ENCODE data around the gene PHF20.

Gene PHF20

GRCh38 chr20:35823147-35823546 is 51.3 kb downstream of the PHF20 start:
- Histone ChIP-seq H3K79me1 (ENCODE audit: low read length) (peaks cover 2% of the 10 kb centered on the region), H3K4ac (ENCODE audit: low read depth, low read length) (no peak overlapping the region), H3K23ac (ENCODE audit: low read length) (no peak overlapping the region), H3K79me2 (ENCODE audit: control insufficient read depth, insufficient read depth, low read length, poor library complexity) (no peaks in the 10 kb centered on the region), H3K9ac (ENCODE audit: low read length) (no peak overlapping the region), H2BK12ac (ENCODE audit: low read length) (no peak overlapping the region), H3K27me3 (ENCODE audit: insufficient read depth, low read length) (no peaks in the 10 kb centered on the region), H3K18ac (ENCODE audit: low read length) (no peak overlapping the region), H2BK5ac (ENCODE audit: low read depth, low read length, poor library complexity) (no peak overlapping the region), H3K9me3 (ENCODE audit: insufficient read depth, low read depth, low read length) (no peaks in the 10 kb centered on the region), H3K14ac (ENCODE audit: low read length) (no peak overlapping the region), H3K4me2 (ENCODE audit: low read length) (no peak overlapping the region), H4K12ac (ENCODE audit: low read depth, low read length) (no peak overlapping the region), H4K8ac (ENCODE audit: low read depth, low read length) (no peak overlapping the region), H2AK5ac (ENCODE audit: low read length) (no peak overlapping the region), H3K27ac (ENCODE audit: low read depth, low read length) (no peak overlapping the region), H2AFZ (ENCODE audit: insufficient read depth, low read length, poor library complexity) (no peak overlapping the region), H4K91ac (ENCODE audit: low read depth, low read length) (no peak overlapping the region), H2BK120ac (ENCODE audit: insufficient read depth, low read length, poor library complexity) (no peak overlapping the region), H3K4me1 (ENCODE audit: control insufficient read depth in 1 of 2, insufficient read depth in 2 of 2, low read length in 2 of 2) (peaks cover 8 to 9% of the 10 kb centered on the region in 2 experiments), H3K4me3 (ENCODE audit: low read depth, low read length) (no peak overlapping the region), H3K36me3 (ENCODE audit: control insufficient read depth in 1 of 2, insufficient read depth in 2 of 2, low read length in 2 of 2) (peaks cover 1 to 4% of the 10 kb centered on the region in 2 experiments)
- WGBS (ENCODE audit: extremely low coverage, insufficient coverage, insufficient read length), result no CpG with 5 or more reads among the region's 6 CpGs
- DNase-seq, result peak in 1 of 2 donors; percentile 5

GRCh38 chr20:35823937-35824336 is 52.1 kb downstream of the PHF20 start:
- H3K14ac ChIP-seq (ENCODE audit: low read length), result no peak overlapping the region
- H3K27me3 ChIP-seq (ENCODE audit: insufficient read depth, low read length), result no peaks in the 10 kb centered on the region
- H2BK5ac ChIP-seq (ENCODE audit: low read depth, low read length, poor library complexity), result no peak overlapping the region
- no peak overlapping the region for H3K4me2 ChIP-seq (ENCODE audit: low read length)
- no CpG with 5 or more reads among the region's 2 CpGs for WGBS (ENCODE audit: extremely low coverage, insufficient coverage, insufficient read length)
- no peak overlapping the region for H3K4me3 ChIP-seq (ENCODE audit: low read depth, low read length)
- H3K9me3 ChIP-seq (ENCODE audit: insufficient read depth, low read depth, low read length), result no peaks in the 10 kb centered on the region
- H3K4ac ChIP-seq (ENCODE audit: low read depth, low read length), result no peak overlapping the region
- DNase-seq, result peak in 1 of 2 donors; percentile 41
- peaks cover 1% of the 10 kb centered on the region in 2 experiments for H3K36me3 ChIP-seq (ENCODE audit: control insufficient read depth in 1 of 2, insufficient read depth in 2 of 2, low read length in 2 of 2)
- no peak overlapping the region for H2AFZ ChIP-seq (ENCODE audit: insufficient read depth, low read length, poor library complexity)
- H4K91ac ChIP-seq (ENCODE audit: low read depth, low read length), result no peak overlapping the region
- H2BK120ac ChIP-seq (ENCODE audit: insufficient read depth, low read length, poor library complexity), result no peak overlapping the region
- H2AK5ac ChIP-seq (ENCODE audit: low read length), result no peak overlapping the region
- no peak overlapping the region for H2BK12ac ChIP-seq (ENCODE audit: low read length)
- no peak overlapping the region for H3K9ac ChIP-seq (ENCODE audit: low read length)
- H3K4me1 ChIP-seq (ENCODE audit: control insufficient read depth in 1 of 2, insufficient read depth in 2 of 2, low read length in 2 of 2), result peaks cover 8 to 9% of the 10 kb centered on the region in 2 experiments
- no peak overlapping the region for H3K18ac ChIP-seq (ENCODE audit: low read length)
- H3K27ac ChIP-seq (ENCODE audit: low read depth, low read length), result no peak overlapping the region
- no peaks in the 10 kb centered on the region for H3K79me2 ChIP-seq (ENCODE audit: control insufficient read depth, insufficient read depth, low read length, poor library complexity)
- H3K23ac ChIP-seq (ENCODE audit: low read length), result no peak overlapping the region
- H3K79me1 ChIP-seq (ENCODE audit: low read length), result peaks cover 2% of the 10 kb centered on the region
- no peak overlapping the region for H4K8ac ChIP-seq (ENCODE audit: low read depth, low read length)
- H4K12ac ChIP-seq (ENCODE audit: low read depth, low read length), result no peak overlapping the region

- no peak overlapping the region for H4K91ac ChIP-seq (ENCODE audit: low read depth, low read length)
- H3K4me2 ChIP-seq (ENCODE audit: low read length), result no peak overlapping the region
- no peak overlapping the region for H3K4ac ChIP-seq (ENCODE audit: low read depth, low read length)
- WGBS (ENCODE audit: extremely low coverage, insufficient coverage, insufficient read length), result no CpG with 5 or more reads among the region's 1 CpG
- H2AK5ac ChIP-seq (ENCODE audit: low read length), result no peak overlapping the region
- H3K27ac ChIP-seq (ENCODE audit: low read depth, low read length), result no peak overlapping the region
- no peaks in the 10 kb centered on the region for H3K79me2 ChIP-seq (ENCODE audit: control insufficient read depth, insufficient read depth, low read length, poor library complexity)
- DNase-seq, result no peak
- no peaks in the 10 kb centered on the region for H3K27me3 ChIP-seq (ENCODE audit: insufficient read depth, low read length)
- peaks cover 1% of the 10 kb centered on the region in 2 experiments for H3K36me3 ChIP-seq (ENCODE audit: control insufficient read depth in 1 of 2, insufficient read depth in 2 of 2, low read length in 2 of 2)
- H4K8ac ChIP-seq (ENCODE audit: low read depth, low read length), result no peak overlapping the region
- no peaks in the 10 kb centered on the region for H3K9me3 ChIP-seq (ENCODE audit: insufficient read depth, low read depth, low read length)
- no peak overlapping the region for H2BK5ac ChIP-seq (ENCODE audit: low read depth, low read length, poor library complexity)
- no peak overlapping the region for H3K9ac ChIP-seq (ENCODE audit: low read length)
- H2BK120ac ChIP-seq (ENCODE audit: insufficient read depth, low read length, poor library complexity), result no peak overlapping the region
- no peak overlapping the region for H4K12ac ChIP-seq (ENCODE audit: low read depth, low read length)
- H2BK12ac ChIP-seq (ENCODE audit: low read length), result no peak overlapping the region
- H3K14ac ChIP-seq (ENCODE audit: low read length), result no peak overlapping the region
- no peak overlapping the region for H3K23ac ChIP-seq (ENCODE audit: low read length)
- peaks cover 6 to 8% of the 10 kb centered on the region in 2 experiments for H3K4me1 ChIP-seq (ENCODE audit: control insufficient read depth in 1 of 2, insufficient read depth in 2 of 2, low read length in 2 of 2)
- H2AFZ ChIP-seq (ENCODE audit: insufficient read depth, low read length, poor library complexity), result no peak overlapping the region
- H3K18ac ChIP-seq (ENCODE audit: low read length), result no peak overlapping the region
- H3K79me1 ChIP-seq (ENCODE audit: low read length), result peaks cover 2% of the 10 kb centered on the region
- H3K4me3 ChIP-seq (ENCODE audit: low read depth, low read length), result no peak overlapping the region
Observed at GRCh38 chr20:35826397-35826998, 54.7 kb downstream of the PHF20 start.

GRCh38 chr20:35828434-35828833 is 56.6 kb downstream of the PHF20 start:
- Histone ChIP-seq H3K79me1 (ENCODE audit: low read length) (no peaks in the 10 kb centered on the region), H4K8ac (ENCODE audit: low read depth, low read length) (no peak overlapping the region), H2AK5ac (ENCODE audit: low read length) (no peak overlapping the region), H4K91ac (ENCODE audit: low read depth, low read length) (no peak overlapping the region), H3K9me3 (ENCODE audit: insufficient read depth, low read depth, low read length) (no peaks in the 10 kb centered on the region), H3K14ac (ENCODE audit: low read length) (no peak overlapping the region), H3K79me2 (ENCODE audit: control insufficient read depth, insufficient read depth, low read length, poor library complexity) (no peaks in the 10 kb centered on the region), H2BK5ac (ENCODE audit: low read depth, low read length, poor library complexity) (no peak overlapping the region), H3K4me2 (ENCODE audit: low read length) (no peak overlapping the region), H3K36me3 (ENCODE audit: control insufficient read depth in 1 of 2, insufficient read depth in 2 of 2, low read length in 2 of 2) (no peaks in the 10 kb centered on the region), H3K9ac (ENCODE audit: low read length) (no peak overlapping the region), H3K27ac (ENCODE audit: low read depth, low read length) (no peak overlapping the region), H4K12ac (ENCODE audit: low read depth, low read length) (no peak overlapping the region), H2BK120ac (ENCODE audit: insufficient read depth, low read length, poor library complexity) (no peak overlapping the region), H3K27me3 (ENCODE audit: insufficient read depth, low read length) (no peaks in the 10 kb centered on the region), H2BK12ac (ENCODE audit: low read length) (no peak overlapping the region), H3K23ac (ENCODE audit: low read length) (no peak overlapping the region), H3K4ac (ENCODE audit: low read depth, low read length) (no peak overlapping the region), H3K4me1 (ENCODE audit: control insufficient read depth in 1 of 2, insufficient read depth in 2 of 2, low read length in 2 of 2) (peaks cover 0 to 2% of the 10 kb centered on the region in 2 experiments), H3K4me3 (ENCODE audit: low read depth, low read length) (no peak overlapping the region), H3K18ac (ENCODE audit: low read length) (no peak overlapping the region), H2AFZ (ENCODE audit: insufficient read depth, low read length, poor library complexity) (no peak overlapping the region)
- no peak for DNase-seq
- WGBS (ENCODE audit: extremely low coverage, insufficient coverage, insufficient read length), result no CpG with 5 or more reads among the region's 3 CpGs
